Measurements from ENCODE around the gene DNAH7.
"Not testable (repeated sequence)": the region's sequence is repeated elsewhere in the genome, so short reads cannot be mapped to it uniquely, and the experiment has no call there.

DNA sequence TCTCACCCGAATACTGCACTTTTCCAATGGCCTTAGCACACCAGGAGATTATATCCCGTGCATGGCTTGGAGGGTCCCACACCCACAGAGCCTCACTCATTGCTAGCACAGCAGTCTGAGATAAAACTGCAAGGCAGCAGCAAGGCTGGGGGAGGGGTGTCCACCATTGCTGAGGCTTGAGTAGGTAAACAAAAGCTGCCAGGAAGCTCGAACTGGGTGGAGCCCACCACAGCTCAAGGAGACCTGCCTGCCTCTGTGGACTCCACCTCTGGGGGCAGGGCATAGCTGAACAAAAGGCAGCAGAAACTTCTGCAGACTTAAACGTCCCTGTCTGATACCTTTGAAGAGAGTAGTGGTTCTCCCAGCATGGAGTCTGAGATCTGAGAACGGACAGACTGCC lies 20.8 kb upstream of the DNAH7 start:
- not testable (repeated sequence) for TF ChIP-seq POLR2A (IDR thresholded peaks at IDR 0.05; ENCODE audit: low read depth, low read length); CTCF (conservative IDR thresholded peaks at IDR 0.05; ENCODE audit: low read depth, low read length); CEBPB (IDR thresholded peaks at IDR 0.05; ENCODE audit: low read depth, low read length); RFX5 (IDR thresholded peaks at IDR 0.05; ENCODE audit: low read depth, low read length); SMC3 (IDR thresholded peaks at IDR 0.05; ENCODE audit: low read depth, low read length); MAZ (IDR thresholded peaks at IDR 0.05; ENCODE audit: borderline replicate concordance, low read depth, low read length); CHD1 (IDR thresholded peaks at IDR 0.05; ENCODE audit: low read depth, low read length)

Measured in IMR-90 (cell line).